Islet of Langerhans (tissue), 1 donor: ENCODE results near the gene CSNK2A1.
"Not testable (repeated sequence)": the region's sequence is repeated elsewhere in the genome, so short reads cannot be mapped to it uniquely, and the experiment has no call there.

ENCODE experiments used
- FAIRE-seq: peaks from one replicate; lab custom pipeline; 2011; peaks lifted over from hg19 to GRCh38; lab: Jason Lieb, UNC

CSNK2A1 gene

GRCh38 chr20:543369-544152 lies at the start of gene CSNK2A1:
Gene CSNK2A1, minus strand, starts transcription at chr20:543790. Its CDS starts 35,239 bp downstream, at chr20:508551.
- FAIRE-seq: peak; percentile 96

- FAIRE-seq: no peak
These were observed 48.9 kb upstream of the CSNK2A1 start for GRCh38 chr20:592506-592905.

GRCh38 chr20:591941-592340 lies 48.4 kb upstream of the CSNK2A1 start:
- FAIRE-seq: no peak

GRCh38 chr20:588932-589672 lies 45.5 kb upstream of the CSNK2A1 start:
- FAIRE-seq: no peak

GRCh38 chr20:588476-588875 lies 44.9 kb upstream of the CSNK2A1 start:
- no peak for FAIRE-seq

GRCh38 chr20:584971-585301 lies 41.3 kb upstream of the CSNK2A1 start:
- no peak for FAIRE-seq

GRCh38 chr20:584161-584970 lies 40.8 kb upstream of the CSNK2A1 start:
- no peak for FAIRE-seq

- FAIRE-seq: no peak
These were observed 38.6 kb upstream of the CSNK2A1 start for GRCh38 chr20:582204-582603.

- FAIRE-seq: not testable (repeated sequence)
These were observed 35.5 kb upstream of the CSNK2A1 start for GRCh38 chr20:578940-579690.

GRCh38 chr20:577167-577791 lies 33.7 kb upstream of the CSNK2A1 start:
- FAIRE-seq: no peak

- no peak for FAIRE-seq
These were observed 32.6 kb upstream of the CSNK2A1 start for GRCh38 chr20:576156-576555.

GRCh38 chr20:575230-575629 lies 31.6 kb upstream of the CSNK2A1 start:
- FAIRE-seq: no peak

GRCh38 chr20:574297-574942 lies 30.8 kb upstream of the CSNK2A1 start:
- FAIRE-seq: no peak

- FAIRE-seq: no peak
These were observed 30.1 kb upstream of the CSNK2A1 start for GRCh38 chr20:573414-574296.

GRCh38 chr20:572727-573126 lies 29.1 kb upstream of the CSNK2A1 start:
- no peak for FAIRE-seq

GRCh38 chr20:571754-572441 lies 28.3 kb upstream of the CSNK2A1 start:
- no peak for FAIRE-seq

- no peak for FAIRE-seq
These were observed 25.3 kb upstream of the CSNK2A1 start for GRCh38 chr20:568673-569415.

- FAIRE-seq: no peak
These were observed 24.6 kb upstream of the CSNK2A1 start for GRCh38 chr20:568097-568652.
